CD14-positive monocyte (primary cell): ENCODE measurements around the gene KPNA3. TPM values are rescaled to one million over a fixed set of nuclear protein-coding genes. Genes with fewer than 3 reads are reported as not detected.
A peak's percentile ranks its signal among the peaks of the same experiment; 100 is the strongest.

Experiments used
- DNase-seq, 3 donors: peaks; one replicate each; pipeline ENCODE4 v3.0.0-alpha.2; 2011 to 2022
- H2AFZ ChIP-seq: 2 replicates; pipeline ENCODE4 v1.6.0; 2012; ENCODE audit warnings: mild to moderate bottlenecking, low read depth, low read length, inconsistent platforms; ENCODE audit not compliant: insufficient read depth, poor library complexity, severe bottlenecking
- H3K27ac ChIP-seq, 2 donors: 1 replicate in 1 of 2; 2 replicates in 1 of 2; pipeline ENCODE4 v1.5.1; 2012 to 2013; ENCODE audit warnings: low read length in 2 of 2, control low read depth in 1 of 2, inconsistent platforms in 1 of 2, low read depth in 1 of 2, mild to moderate bottlenecking in 1 of 2
- H3K27me3 ChIP-seq, 2 donors: one replicate each; pipeline versions ENCODE4 v1.6.0 to v1.6.1; 2011 to 2013; ENCODE audit warnings: low read length in 2 of 2; ENCODE audit not compliant: control insufficient read depth in 2 of 2, insufficient read depth in 2 of 2
- H3K36me3 ChIP-seq, 2 donors: replicated peaks in 1 of 2; 1 replicate in 1 of 2; 2 replicates in 1 of 2; pipeline versions ENCODE4 v1.5.1 to v1.6.1; 2012 to 2013; ENCODE audit warnings: low read length in 2 of 2, control low read depth in 1 of 2, inconsistent platforms in 1 of 2, mild to moderate bottlenecking in 1 of 2; ENCODE audit not compliant: insufficient read depth in 2 of 2, control insufficient read depth in 1 of 2
- H3K4me1 ChIP-seq, 2 donors: 1 replicate in 1 of 2; 2 replicates in 1 of 2; pipeline versions ENCODE4 v1.5.1 to v1.6.1; 2012 to 2013; ENCODE audit warnings: low read length in 2 of 2, control low read depth in 1 of 2, inconsistent platforms in 1 of 2, mild to moderate bottlenecking in 1 of 2, moderate library complexity in 1 of 2; ENCODE audit not compliant: insufficient read depth in 2 of 2, control insufficient read depth in 1 of 2
- H3K4me2 ChIP-seq: replicated peaks from 2 replicates; pipeline ENCODE3; 2012; ENCODE audit warnings: low read length, moderate library complexity, mild to moderate bottlenecking; ENCODE audit not compliant: poor library complexity, severe bottlenecking; ENCODE audit errors: extremely low read depth
- H3K4me3 ChIP-seq, 3 experiments: fragments of 200-600 bp in 1 of 3; sonication (generic) in 1 of 3; replicated peaks in 1 of 3; 1 replicate in 2 of 3; 2 replicates in 1 of 3; pipeline ENCODE4 v1.5.1; 2011 to 2013; ENCODE audit warnings: low read length in 3 of 3, mild to moderate bottlenecking in 3 of 3, control low read depth in 2 of 3, low read depth in 2 of 3, inconsistent platforms in 1 of 3, moderate library complexity in 1 of 3
- H3K79me2 ChIP-seq: 2 replicates; pipeline ENCODE4 v1.6.0; 2012; ENCODE audit warnings: mild to moderate bottlenecking, control low read depth, inconsistent platforms, low read length, moderate library complexity; ENCODE audit not compliant: insufficient read depth
- H3K9ac ChIP-seq: 2 replicates; pipeline ENCODE4 v1.6.0; 2017; ENCODE audit warnings: low read length, mild to moderate bottlenecking; ENCODE audit not compliant: insufficient read depth, poor library complexity, severe bottlenecking
- H3K9me3 ChIP-seq, 2 donors: replicated peaks in 1 of 2; 1 replicate in 1 of 2; 2 replicates in 1 of 2; pipeline versions ENCODE4 v1.5.1 to v1.6.1; 2012 to 2013; ENCODE audit warnings: low read length in 2 of 2, control low read depth in 1 of 2; ENCODE audit not compliant: control insufficient read depth in 1 of 2, insufficient read depth in 1 of 2
- H4K20me1 ChIP-seq: 2 replicates; pipeline ENCODE4 v1.6.0; 2012; ENCODE audit warnings: mild to moderate bottlenecking, low read length, control low read depth, moderate library complexity; ENCODE audit not compliant: insufficient read depth
- H3K27ac Mint-ChIP-seq, 7 donors: one replicate each; pipeline ENCODE4 v1.8.0; 2020; ENCODE audit warnings: mild to moderate bottlenecking in 7 of 7, mixed read lengths in 7 of 7, moderate library complexity in 6 of 7, inconsistent platforms in 2 of 7
- H3K27me3 Mint-ChIP-seq, 3 donors: one replicate each; pipeline ENCODE4 v1.8.0; 2021 to 2022; ENCODE audit warnings: low read depth in 3 of 3, mild to moderate bottlenecking in 3 of 3, mixed read lengths in 3 of 3, moderate library complexity in 3 of 3, inconsistent platforms in 1 of 3
- H3K36me3 Mint-ChIP-seq, 2 donors: one replicate each; pipeline ENCODE4 v1.8.0; 2020; ENCODE audit warnings: mixed read lengths in 2 of 2, inconsistent platforms in 1 of 2, mild to moderate bottlenecking in 1 of 2
- H3K4me1 Mint-ChIP-seq: one replicate; pipeline ENCODE4 v1.8.0; 2020; ENCODE audit warnings: mild to moderate bottlenecking, mixed read lengths
- H3K4me3 Mint-ChIP-seq, 2 donors: one replicate each; pipeline ENCODE4 v1.8.0; 2020; ENCODE audit warnings: mild to moderate bottlenecking in 2 of 2, mixed read lengths in 2 of 2, moderate library complexity in 1 of 2
- H3K9me3 Mint-ChIP-seq, 7 donors: one replicate each; pipeline ENCODE4 v1.8.0; 2020 to 2022; ENCODE audit warnings: mixed read lengths in 7 of 7, mild to moderate bottlenecking in 6 of 7, moderate library complexity in 6 of 7, inconsistent platforms in 2 of 7
- CTCF ChIP-seq: fragments of 200-600 bp; IDR thresholded peaks from one replicate; pipeline ENCODE4 v1.8.0; 2022; ENCODE audit warnings: antibody characterized with exemption, mild to moderate bottlenecking
- WGBS: methylation state at CpG from one replicate; pipeline ENCODE4 v1.1.5; 2013; ENCODE audit warnings: missing lambda C conversion rate; ENCODE audit not compliant: insufficient coverage; 5-methylcytosine and 5-hydroxymethylcytosine counted together
- intact Hi-C, 2 donors: fragments of 100-400 bp; cut with micrococcal nuclease; formaldehyde crosslinking; loops; one replicate each; pipeline versions ENCODE4 v1.15.0 to v1.15.1; 2023
- polyA plus RNA-seq, 3 donors: library from polyadenylated mRNA; depleted of rRNA in 1 of 3; unstranded in 2 of 3; stranded (reverse) in 1 of 3; fragments of 300-500 nt in 2 of 3; fragments of >200 nt in 1 of 3; fragmentation: Illumina TruSeq in 2 of 3; gene quantifications; 1 replicate in 2 of 3; 2 replicates in 1 of 3; pipeline ENCODE4 v1.2.3, GENCODE V29; 2012 to 2021

Gene KPNA3
- polyA plus RNA-seq, 3 donors: 11.5 to 15.3 (median 12.8) TPM

- intact Hi-C loops: no loop called here
- Histone ChIP-seq H3K4me3 (no peak overlapping the region), H3K79me2 (peaks cover 99% of the 10 kb centered on the region), H3K4me1 (no peaks in the 10 kb centered on the region), H3K36me3 (no peaks in the 10 kb centered on the region), H4K20me1 (peaks cover 97% of the 10 kb centered on the region), H3K27me3 (no peaks in the 10 kb centered on the region), H3K9ac (no peak overlapping the region), H3K27ac (no peak overlapping the region), H2AFZ (no peak overlapping the region), H3K9me3 (no peaks in the 10 kb centered on the region), H3K4me2 (no peak overlapping the region)
- H3K4me1 Mint-ChIP-seq: peaks cover 25% of the 10 kb centered on the region
- peak overlapping the region in 3 of 7 donors; percentile 2 to 56 (median 51) for H3K27ac Mint-ChIP-seq
- H3K4me3 Mint-ChIP-seq: no peak overlapping the region
- DNase-seq: no peak
- H3K36me3 Mint-ChIP-seq: peaks cover 0 to 1% of the 10 kb centered on the region in 2 donors
- H3K9me3 Mint-ChIP-seq: no peaks in the 10 kb centered on the region
- no peak for TF ChIP-seq CTCF
- H3K27me3 Mint-ChIP-seq: no peaks in the 10 kb centered on the region
- 100% methylated on average over 1 of the region's 6 CpGs for WGBS
Measured at GRCh38 chr13:49777746-49778614, 14.5 kb downstream of the KPNA3 start.

GRCh38 chr13:49776871-49777270 is 15.6 kb downstream of the KPNA3 start:
- Histone ChIP-seq H3K27ac (no peak overlapping the region), H3K9ac (no peak overlapping the region), H3K9me3 (no peaks in the 10 kb centered on the region), H3K4me3 (no peak overlapping the region), H3K36me3 (no peaks in the 10 kb centered on the region), H3K4me1 (no peaks in the 10 kb centered on the region), H3K4me2 (no peak overlapping the region), H3K27me3 (no peaks in the 10 kb centered on the region), H4K20me1 (peaks cover 97% of the 10 kb centered on the region), H3K79me2 (peaks cover 99% of the 10 kb centered on the region), H2AFZ (no peak overlapping the region)
- Mint-ChIP-seq H3K9me3 (no peaks in the 10 kb centered on the region), H3K27me3 (no peaks in the 10 kb centered on the region), H3K27ac (peak overlapping the region in 1 of 7 donors; percentile 2), H3K4me1 (peaks cover 24% of the 10 kb centered on the region), H3K4me3 (no peak overlapping the region), H3K36me3 (peaks cover 0 to 1% of the 10 kb centered on the region in 2 donors)
- TF ChIP-seq CTCF: no peak
- intact Hi-C loops: no loop called here
- DNase-seq: no peak
